NCI-H1105 (cell line): ENCODE data around the gene TBC1D2B.
"Not testable (repeated sequence)": the region's sequence is repeated elsewhere in the genome, so short reads cannot be mapped to it uniquely, and the experiment has no call there.

Source experiments
- DNase-seq: peaks from one replicate; lab custom pipeline; 2025; lab: John Stamatoyannopoulos, UW

The TBC1D2B gene

GRCh38 chr15:77975332-77976094 is 102.0 kb downstream of the TBC1D2B start:
- DNase-seq: no peak

GRCh38 chr15:77974416-77975331 is 102.8 kb downstream of the TBC1D2B start:
- DNase-seq: no peak

- DNase-seq: no peak
Observed at GRCh38 chr15:77974098-77974414, 103.5 kb downstream of the TBC1D2B start.

GRCh38 chr15:77973273-77974097 is 104.0 kb downstream of the TBC1D2B start:
- not testable (repeated sequence) for DNase-seq

GRCh38 chr15:77972706-77973105 is 104.8 kb downstream of the TBC1D2B start:
- not testable (repeated sequence) for DNase-seq

- DNase-seq: not testable (repeated sequence)
Observed at GRCh38 chr15:77971875-77972274, 105.6 kb downstream of the TBC1D2B start.

- not testable (repeated sequence) for DNase-seq
Observed at GRCh38 chr15:77970813-77971360, 106.6 kb downstream of the TBC1D2B start.

GRCh38 chr15:77969055-77969454 is 108.5 kb downstream of the TBC1D2B start:
- DNase-seq: no peak

- DNase-seq: no peak
Observed at GRCh38 chr15:77967798-77968197, 109.7 kb downstream of the TBC1D2B start.

GRCh38 chr15:77967235-77967615 is 110.3 kb downstream of the TBC1D2B start:
- DNase-seq: not testable (repeated sequence)

GRCh38 chr15:77966540-77967234 is 110.8 kb downstream of the TBC1D2B start:
- no peak for DNase-seq

- DNase-seq: no peak
Observed at GRCh38 chr15:77964193-77964592, 113.3 kb downstream of the TBC1D2B start.

- DNase-seq: no peak
Observed at GRCh38 chr15:77959432-77959879, 118.1 kb downstream of the TBC1D2B start.

GRCh38 chr15:77958716-77959431 is 118.6 kb downstream of the TBC1D2B start:
- not testable (repeated sequence) for DNase-seq

GRCh38 chr15:77958021-77958420 is 119.5 kb downstream of the TBC1D2B start:
- not testable (repeated sequence) for DNase-seq

GRCh38 chr15:77953926-77954325 is 123.6 kb downstream of the TBC1D2B start:
- not testable (repeated sequence) for DNase-seq

GRCh38 chr15:77952928-77953446 is 124.5 kb downstream of the TBC1D2B start:
- DNase-seq: not testable (repeated sequence)

- not testable (repeated sequence) for DNase-seq
Observed at GRCh38 chr15:77951105-77951786, 126.3 kb downstream of the TBC1D2B start.

- not testable (repeated sequence) for DNase-seq
Observed at GRCh38 chr15:77950470-77950869, 127.0 kb downstream of the TBC1D2B start.

- no peak for DNase-seq
Observed at GRCh38 chr15:77945566-77945965, 131.9 kb downstream of the TBC1D2B start.
